Measurements from ENCODE around the gene APBB2.
"Not testable (repeated sequence)": the region's sequence is repeated elsewhere in the genome, so short reads cannot be mapped to it uniquely, and the experiment has no call there.

APBB2 gene

GRCh38 chr4:41013746-41014145, 200.6 kb downstream of the APBB2 start:
- in situ Hi-C loops (cut with HindIII; ENCODE audit: low pct_unique_long_range_greater_than_20kb, low sequenced_read_pairs): no loop called here
- DNase-seq (ENCODE audit: low read depth in 1 of 2, low spot score in 1 of 2): no peak
- TF ChIP-seq JUND (IDR thresholded peaks at IDR 0.05; ENCODE audit: low read depth): no peak

GRCh38 chr4:41012911-41013310, 201.4 kb downstream of the APBB2 start:
- DNase-seq (ENCODE audit: low read depth in 1 of 2, low spot score in 1 of 2): no peak
- no peak for TF ChIP-seq JUND (IDR thresholded peaks at IDR 0.05; ENCODE audit: low read depth)
- in situ Hi-C loops (cut with HindIII; ENCODE audit: low pct_unique_long_range_greater_than_20kb, low sequenced_read_pairs): no loop called here

- in situ Hi-C loops (cut with HindIII; ENCODE audit: low pct_unique_long_range_greater_than_20kb, low sequenced_read_pairs): no loop called here
- TF ChIP-seq JUND (IDR thresholded peaks at IDR 0.05; ENCODE audit: low read depth): no peak
- no peak for DNase-seq (ENCODE audit: low read depth in 1 of 2, low spot score in 1 of 2)
Measured at GRCh38 chr4:41012293-41012692, 202.0 kb downstream of the APBB2 start.

- TF ChIP-seq JUND (IDR thresholded peaks at IDR 0.05; ENCODE audit: low read depth): no peak
- in situ Hi-C loops (cut with HindIII; ENCODE audit: low pct_unique_long_range_greater_than_20kb, low sequenced_read_pairs): no loop called here
- no peak for DNase-seq (ENCODE audit: low read depth in 1 of 2, low spot score in 1 of 2)
Measured at GRCh38 chr4:41009411-41009810, 204.9 kb downstream of the APBB2 start.

GRCh38 chr4:41006141-41006540, 208.2 kb downstream of the APBB2 start:
- no peak for TF ChIP-seq JUND (IDR thresholded peaks at IDR 0.05; ENCODE audit: low read depth)
- in situ Hi-C loops (cut with HindIII; ENCODE audit: low pct_unique_long_range_greater_than_20kb, low sequenced_read_pairs): no loop called here
- DNase-seq (ENCODE audit: low read depth in 1 of 2, low spot score in 1 of 2): no peak

- DNase-seq (ENCODE audit: low read depth in 1 of 2, low spot score in 1 of 2): no peak
- no peak for TF ChIP-seq JUND (IDR thresholded peaks at IDR 0.05; ENCODE audit: low read depth)
- in situ Hi-C loops (cut with HindIII; ENCODE audit: low pct_unique_long_range_greater_than_20kb, low sequenced_read_pairs): no loop called here
Measured at GRCh38 chr4:41002309-41002708, 212.0 kb downstream of the APBB2 start.

- DNase-seq (ENCODE audit: low read depth in 1 of 2, low spot score in 1 of 2): no peak
- no peak for TF ChIP-seq JUND (IDR thresholded peaks at IDR 0.05; ENCODE audit: low read depth)
- in situ Hi-C loops (cut with HindIII; ENCODE audit: low pct_unique_long_range_greater_than_20kb, low sequenced_read_pairs): no loop called here
Measured at GRCh38 chr4:41000356-41000755, 214.0 kb downstream of the APBB2 start.

- TF ChIP-seq JUND (IDR thresholded peaks at IDR 0.05; ENCODE audit: low read depth): no peak
- in situ Hi-C loops (cut with HindIII; ENCODE audit: low pct_unique_long_range_greater_than_20kb, low sequenced_read_pairs): no loop called here
- DNase-seq (ENCODE audit: low read depth in 1 of 2, low spot score in 1 of 2): no peak
Measured at GRCh38 chr4:40998675-40999358, 215.5 kb downstream of the APBB2 start.

- in situ Hi-C loops (cut with HindIII; ENCODE audit: low pct_unique_long_range_greater_than_20kb, low sequenced_read_pairs): no loop called here
- no peak for DNase-seq (ENCODE audit: low read depth in 1 of 2, low spot score in 1 of 2)
- no peak for TF ChIP-seq JUND (IDR thresholded peaks at IDR 0.05; ENCODE audit: low read depth)
Measured at GRCh38 chr4:40995850-40996249, 218.5 kb downstream of the APBB2 start.

GRCh38 chr4:40994321-40994720, 220.0 kb downstream of the APBB2 start:
- DNase-seq (ENCODE audit: low read depth in 1 of 2, low spot score in 1 of 2); in situ Hi-C loops (cut with HindIII; ENCODE audit: low pct_unique_long_range_greater_than_20kb, low sequenced_read_pairs): not testable (repeated sequence)

GRCh38 chr4:40993296-40993693, 221.0 kb downstream of the APBB2 start:
- in situ Hi-C loops (cut with HindIII; ENCODE audit: low pct_unique_long_range_greater_than_20kb, low sequenced_read_pairs); DNase-seq (ENCODE audit: low read depth in 1 of 2, low spot score in 1 of 2): not testable (repeated sequence)

GRCh38 chr4:40992472-40993295, 221.7 kb downstream of the APBB2 start:
- no peak for TF ChIP-seq JUND (IDR thresholded peaks at IDR 0.05; ENCODE audit: low read depth)
- DNase-seq (ENCODE audit: low read depth in 1 of 2, low spot score in 1 of 2): no peak

GRCh38 chr4:40991908-40992307, 222.4 kb downstream of the APBB2 start:
- in situ Hi-C loops (cut with HindIII; ENCODE audit: low pct_unique_long_range_greater_than_20kb, low sequenced_read_pairs): no loop called here
- DNase-seq (ENCODE audit: low read depth in 1 of 2, low spot score in 1 of 2): no peak

More at GRCh38 chr4:40992472-40993295, 221.7 kb downstream of the APBB2 start:
- in situ Hi-C loops (cut with HindIII; ENCODE audit: low pct_unique_long_range_greater_than_20kb, low sequenced_read_pairs): no loop called here

More at GRCh38 chr4:40991908-40992307, 222.4 kb downstream of the APBB2 start:
- no peak for TF ChIP-seq JUND (IDR thresholded peaks at IDR 0.05; ENCODE audit: low read depth)

Data from T47D (cell line).